ENCODE results near the gene GOLGA6C. TPM values are rescaled to one million over a fixed set of nuclear protein-coding genes. Genes with fewer than 3 reads are reported as not detected.
A peak's percentile ranks its signal among the peaks of the same experiment; 100 is the strongest.

Gene GOLGA6C
- total and polyA plus RNA-seq, 10 of the 15 experiments (the other 5 are each of a cell fraction or from before 2014, with no cell fraction given) = not detected

- RAD21 ChIA-PET (ENCODE audit: unreplicated experiment) = interaction anchor here (0.8 to 1.1 kb wide), 3 partner anchors 11 to 24 kb away, joined by 3 to 4 read pairs (median 3); no protein-coding TSS in a partner anchor
- no peak overlapping the region for H3K27ac ChIP-seq (ENCODE audit: control insufficient read depth, insufficient read depth)
- intact Hi-C loops (cut with micrococcal nuclease; ENCODE audit: unreplicated experiment) = no loop called here
- H3K4me1 ChIP-seq (ENCODE audit: control insufficient read depth, insufficient read depth, low read length) = peaks cover 17% of the 10 kb centered on the region
- H4K20me1 ChIP-seq (ENCODE audit: control insufficient read depth, insufficient read depth) = peaks cover 32% of the 10 kb centered on the region
- no peak for DNase-seq (ENCODE audit: low read depth, low spot score)
- H2AFZ ChIP-seq (ENCODE audit: control insufficient read depth, low read depth, low read length) = no peak overlapping the region
- no peak overlapping the region for H3K4me3 ChIP-seq
- CTCF ChIA-PET = interaction anchor here (0.6 to 2.2 kb wide), 6 partner anchors 10 to 206 kb away, joined by 3 to 6 read pairs (median 3); no protein-coding TSS in a partner anchor
- 95% methylated on average over 5 of the region's 5 CpGs for WGBS (ENCODE audit: insufficient coverage, insufficient replicate concordance, low lambda C conversion rate, missing lambda C conversion rate)
- no peaks in the 10 kb centered on the region for H3K27me3 ChIP-seq (replicated peaks in 1 of 2; ENCODE audit: control insufficient read depth in 2 of 2, insufficient read depth in 2 of 2, low read length in 1 of 2)
- H3K9me3 ChIP-seq (replicated peaks; ENCODE audit: control insufficient read depth, insufficient read depth, low read length) = no peaks in the 10 kb centered on the region
- FAIRE-seq = no peak
- no peak overlapping the region for H3K9ac ChIP-seq (ENCODE audit: control insufficient read depth, insufficient read depth, low read length)
- POLR2A ChIA-PET = interaction anchor here (0.8 kb wide), 1 partner anchor 101 kb away, joined by 4 read pairs; no protein-coding TSS in a partner anchor
- H3K79me2 ChIP-seq (ENCODE audit: control insufficient read depth, insufficient read depth, low read length) = peaks cover 26% of the 10 kb centered on the region
- no TSS peak for BruUV-seq (replicated peaks)
- peak; percentile 12 for ATAC-seq
- no peak overlapping the region for H3K4me2 ChIP-seq (ENCODE audit: control insufficient read depth, insufficient read depth)
- SMC1A ChIA-PET (ENCODE audit: uncharacterized antibody, unreplicated experiment) = interaction anchor here (1.0 kb wide), 1 partner anchor 16 kb away, joined by 3 read pairs; no protein-coding TSS in a partner anchor
- in situ Hi-C loops (cut with MboI) = no loop called here
- H3K36me3 ChIP-seq (ENCODE audit: control insufficient read depth in 2 of 2, insufficient read depth in 2 of 2, low read length in 1 of 2) = peaks cover 28 to 29% of the 10 kb centered on the region in 2 experiments
- no peak for TF ChIP-seq GATAD2B (conservative IDR thresholded peaks at IDR 0.05; ENCODE audit: low read depth)
- TF ChIP-seq POLR2AphosphoS2 (IDR thresholded peaks at IDR 0.05; ENCODE audit: low read depth, low read length) = peak; percentile 22; the same call in 1 of the 2 replicates
- peak; percentile 47 for TF ChIP-seq POLR2AphosphoS5 (IDR thresholded peaks at IDR 0.05; ENCODE audit: low read length)
- no peak for TF ChIP-seq ZSCAN29 (IDR thresholded peaks at IDR 0.05)
- no peak for TF ChIP-seq RELA (IDR thresholded peaks at IDR 0.05; ENCODE audit: borderline replicate concordance, partially characterized antibody)
- no peak for TF ChIP-seq EP300 (IDR thresholded peaks at IDR 0.05; ENCODE audit: borderline replicate concordance in 1 of 2, control insufficient read depth in 1 of 2, low read depth in 2 of 2, low read length in 2 of 2)
- TF ChIP-seq TARDBP (IDR thresholded peaks at IDR 0.05; ENCODE audit: borderline replicate concordance) = no peak
- TF ChIP-seq SMARCA5 (IDR thresholded peaks at IDR 0.05) = no peak
- no peak for TF ChIP-seq BCL11A (IDR thresholded peaks at IDR 0.05; ENCODE audit: low read depth, low read length)
- no peak for TF ChIP-seq RCOR1 (conservative IDR thresholded peaks at IDR 0.05; ENCODE audit: low read depth, low read length)
- no peak for TF ChIP-seq YY1 (IDR thresholded peaks at IDR 0.05; ENCODE audit: low read depth, low read length)
- 0 out of 2 replicates have a peak, but pooled peaks have one; percentile 18 for TF ChIP-seq ZBED1 (IDR thresholded peaks at IDR 0.05; ENCODE audit: borderline replicate concordance)
- TF ChIP-seq TCF3 (IDR thresholded peaks at IDR 0.05; ENCODE audit: borderline replicate concordance, insufficient read depth, low read depth, low read length) = no peak
- TF ChIP-seq RUNX3 (IDR thresholded peaks at IDR 0.05; ENCODE audit: low read length) = peak; percentile 15; the same call in 1 of the 2 replicates
- no peak for TF ChIP-seq SUZ12 (IDR thresholded peaks at IDR 0.05; ENCODE audit: unreplicated experiment)
- TF ChIP-seq, protein P1, sequence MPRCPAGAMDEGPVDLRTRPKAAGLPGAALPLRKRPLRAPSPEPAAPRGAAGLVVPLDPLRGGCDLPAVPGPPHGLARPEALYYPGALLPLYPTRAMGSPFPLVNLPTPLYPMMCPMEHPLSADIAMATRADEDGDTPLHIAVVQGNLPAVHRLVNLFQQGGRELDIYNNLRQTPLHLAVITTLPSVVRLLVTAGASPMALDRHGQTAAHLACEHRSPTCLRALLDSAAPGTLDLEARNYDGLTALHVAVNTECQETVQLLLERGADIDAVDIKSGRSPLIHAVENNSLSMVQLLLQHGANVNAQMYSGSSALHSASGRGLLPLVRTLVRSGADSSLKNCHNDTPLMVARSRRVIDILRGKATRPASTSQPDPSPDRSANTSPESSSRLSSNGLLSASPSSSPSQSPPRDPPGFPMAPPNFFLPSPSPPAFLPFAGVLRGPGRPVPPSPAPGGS (IDR thresholded peaks at IDR 0.05; ENCODE audit: borderline replicate concordance, insufficient read depth, low read depth, low read length, poor library complexity, severe bottlenecking) = peak; percentile 6
- TF ChIP-seq, protein P2, sequence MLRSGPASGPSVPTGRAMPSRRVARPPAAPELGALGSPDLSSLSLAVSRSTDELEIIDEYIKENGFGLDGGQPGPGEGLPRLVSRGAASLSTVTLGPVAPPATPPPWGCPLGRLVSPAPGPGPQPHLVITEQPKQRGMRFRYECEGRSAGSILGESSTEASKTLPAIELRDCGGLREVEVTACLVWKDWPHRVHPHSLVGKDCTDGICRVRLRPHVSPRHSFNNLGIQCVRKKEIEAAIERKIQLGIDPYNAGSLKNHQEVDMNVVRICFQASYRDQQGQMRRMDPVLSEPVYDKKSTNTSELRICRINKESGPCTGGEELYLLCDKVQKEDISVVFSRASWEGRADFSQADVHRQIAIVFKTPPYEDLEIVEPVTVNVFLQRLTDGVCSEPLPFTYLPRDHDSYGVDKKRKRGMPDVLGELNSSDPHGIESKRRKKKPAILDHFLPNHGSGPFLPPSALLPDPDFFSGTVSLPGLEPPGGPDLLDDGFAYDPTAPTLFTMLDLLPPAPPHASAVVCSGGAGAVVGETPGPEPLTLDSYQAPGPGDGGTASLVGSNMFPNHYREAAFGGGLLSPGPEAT (IDR thresholded peaks at IDR 0.05; ENCODE audit: low read depth) = no peak
- no peak for TF ChIP-seq MTA2 (IDR thresholded peaks at IDR 0.05; ENCODE audit: low read depth)
- TF ChIP-seq POLR2A (IDR thresholded peaks at IDR 0.05; ENCODE audit: low read depth, low read length) = peak; percentile 72
- no peak for TF ChIP-seq MYB (IDR thresholded peaks at IDR 0.05; ENCODE audit: borderline replicate concordance, low read depth, low read length)
- no peak for TF ChIP-seq IKZF1 (conservative IDR thresholded peaks at IDR 0.05)
Observed at GRCh38 chr15:75215107-75216004, 42.8 kb upstream of the GOLGA6C start.
